Lower leg skin (tissue), 3 donors: Measurements from ENCODE around the gene VPS41.

ENCODE experiments used
- POLR2A ChIP-seq, 2 donors: fragments of 450-650 bp; IDR thresholded peaks; one replicate each; pipeline ENCODE4 v1.6.1; 2016 to 2017; ENCODE audit warnings: antibody characterized with exemption in 2 of 2, mild to moderate bottlenecking in 1 of 2, moderate library complexity in 1 of 2
- TF ChIP-seq, protein P1 (sequence below), 3 donors: fragments of 450-650 bp; IDR thresholded peaks; one replicate each; pipeline ENCODE4 v1.5.1; 2016; ENCODE audit warnings: antibody characterized with exemption in 3 of 3, mild to moderate bottlenecking in 3 of 3, moderate library complexity in 2 of 3

DNA sequence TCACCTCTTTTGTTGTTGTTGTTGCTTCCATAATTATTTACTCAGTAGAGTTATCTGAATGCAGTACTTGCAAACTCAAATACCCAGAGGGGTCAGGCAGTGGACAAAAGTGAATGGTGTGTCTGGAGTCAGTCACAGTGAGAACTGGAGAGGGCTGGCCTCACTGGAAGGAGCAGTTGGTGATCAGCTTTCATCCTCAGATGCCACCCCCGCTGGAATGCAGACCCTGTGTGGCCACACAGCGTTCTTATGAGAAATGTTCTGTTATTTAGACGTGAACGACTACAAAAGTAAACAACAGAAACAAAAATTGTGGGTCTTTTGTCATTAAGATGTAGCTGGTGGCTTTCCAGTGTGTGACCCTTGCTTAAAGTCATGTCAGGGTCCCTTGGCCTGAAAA lies 29.6 kb upstream of the VPS41 start:
- TF ChIP-seq, protein P1, sequence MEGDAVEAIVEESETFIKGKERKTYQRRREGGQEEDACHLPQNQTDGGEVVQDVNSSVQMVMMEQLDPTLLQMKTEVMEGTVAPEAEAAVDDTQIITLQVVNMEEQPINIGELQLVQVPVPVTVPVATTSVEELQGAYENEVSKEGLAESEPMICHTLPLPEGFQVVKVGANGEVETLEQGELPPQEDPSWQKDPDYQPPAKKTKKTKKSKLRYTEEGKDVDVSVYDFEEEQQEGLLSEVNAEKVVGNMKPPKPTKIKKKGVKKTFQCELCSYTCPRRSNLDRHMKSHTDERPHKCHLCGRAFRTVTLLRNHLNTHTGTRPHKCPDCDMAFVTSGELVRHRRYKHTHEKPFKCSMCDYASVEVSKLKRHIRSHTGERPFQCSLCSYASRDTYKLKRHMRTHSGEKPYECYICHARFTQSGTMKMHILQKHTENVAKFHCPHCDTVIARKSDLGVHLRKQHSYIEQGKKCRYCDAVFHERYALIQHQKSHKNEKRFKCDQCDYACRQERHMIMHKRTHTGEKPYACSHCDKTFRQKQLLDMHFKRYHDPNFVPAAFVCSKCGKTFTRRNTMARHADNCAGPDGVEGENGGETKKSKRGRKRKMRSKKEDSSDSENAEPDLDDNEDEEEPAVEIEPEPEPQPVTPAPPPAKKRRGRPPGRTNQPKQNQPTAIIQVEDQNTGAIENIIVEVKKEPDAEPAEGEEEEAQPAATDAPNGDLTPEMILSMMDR (IDR thresholded peaks at IDR 0.05) = no peak
- no peak for TF ChIP-seq POLR2A (IDR thresholded peaks at IDR 0.05)
